DMS114 treated with DMSO at 0.1 percent for 48 hours (cell line): Measurements from ENCODE around the gene ZFP36.

Experiments
- DNase-seq: peaks from one replicate; lab custom pipeline; 2025; ENCODE audit not compliant: unreplicated experiment; lab: John Stamatoyannopoulos, UW

ZFP36 gene

GRCh38 chr19:39382991-39383828 lies 23.4 kb upstream of the ZFP36 start:
- no peak for DNase-seq

- DNase-seq = no peak
Measured at GRCh38 chr19:39384839-39385568, 21.6 kb upstream of the ZFP36 start.

- DNase-seq = no peak
Measured at GRCh38 chr19:39385629-39386411, 20.8 kb upstream of the ZFP36 start.

GRCh38 chr19:39386557-39386956 lies 20.1 kb upstream of the ZFP36 start:
- no peak for DNase-seq

- DNase-seq = no peak
Measured at GRCh38 chr19:39388657-39389056, 18.0 kb upstream of the ZFP36 start.

- no peak for DNase-seq
Measured at GRCh38 chr19:39389631-39390414, 16.8 kb upstream of the ZFP36 start.

- no peak for DNase-seq
Measured at GRCh38 chr19:39390451-39390750, 16.2 kb upstream of the ZFP36 start.

GRCh38 chr19:39390751-39391437 lies 15.8 kb upstream of the ZFP36 start, which contains the start of the genes MED29 and PAF1:
Gene MED29, plus strand, starts transcription at chr19:39391378. Its CDS starts 45 bp downstream, at chr19:39391423.
Gene PAF1, minus strand, starts transcription at chr19:39391106. Its CDS starts 242 bp downstream, at chr19:39390864.
- peak; percentile 100 for DNase-seq

GRCh38 chr19:39397360-39398296 lies 9.0 kb upstream of the ZFP36 start:
- DNase-seq = peak; percentile 42

- DNase-seq = no peak
Measured at GRCh38 chr19:39398297-39398864, 8.3 kb upstream of the ZFP36 start.

GRCh38 chr19:39399668-39400050 lies 7.0 kb upstream of the ZFP36 start:
- DNase-seq = no peak

- DNase-seq = no peak
Measured at GRCh38 chr19:39400061-39400460, 6.6 kb upstream of the ZFP36 start.

GRCh38 chr19:39401070-39401548 lies 5.5 kb upstream of the ZFP36 start:
- DNase-seq = no peak

GRCh38 chr19:39401549-39402345 lies 4.9 kb upstream of the ZFP36 start:
- DNase-seq = no peak

GRCh38 chr19:39402346-39403300 lies 4.0 kb upstream of the ZFP36 start:
- peak; percentile 20 for DNase-seq
